HFFc6 (cell line): ENCODE data around the gene KDM2B. TPM values are rescaled to one million over a fixed set of nuclear protein-coding genes. Genes with fewer than 3 reads are reported as not detected.
A peak's percentile ranks its signal among the peaks of the same experiment; 100 is the strongest.

Source experiments
- DNase-seq: peaks from one replicate; pipeline ENCODE4 v3.0.0-alpha.2; 2018
- H3K27ac Mint-ChIP-seq: 2 replicates; pipeline ENCODE4 v1.8.0; 2020; ENCODE audit warnings: mild to moderate bottlenecking, mixed read lengths
- H3K27me3 Mint-ChIP-seq: 2 replicates; pipeline ENCODE4 v1.8.0; 2021; ENCODE audit warnings: mild to moderate bottlenecking, moderate library complexity, mixed read lengths; ENCODE audit not compliant: insufficient read depth
- H3K36me3 Mint-ChIP-seq: 2 replicates; pipeline ENCODE4 v1.8.0; 2021; ENCODE audit warnings: low read depth, mixed read lengths
- H3K4me1 Mint-ChIP-seq: 2 replicates; pipeline ENCODE4 v1.8.0; 2020; ENCODE audit warnings: low read depth, mixed read lengths
- H3K4me3 Mint-ChIP-seq: 2 replicates; pipeline ENCODE4 v1.8.0; 2020; ENCODE audit warnings: mild to moderate bottlenecking, moderate library complexity, mixed read lengths
- H3K9me3 Mint-ChIP-seq: 2 replicates; pipeline ENCODE4 v1.8.0; 2020; ENCODE audit warnings: mild to moderate bottlenecking, mixed read lengths
- CTCF ChIP-seq: fragments of 200-600 bp; sonication (generic); IDR thresholded peaks from 2 replicates; pipeline ENCODE4 v1.5.0; 2021; ENCODE audit warnings: antibody characterized with exemption, mild to moderate bottlenecking
- total RNA-seq, 6 experiments: library from RNA; stranded (reverse); fragmentation: NEBNext Ultra II Directional; extraction: Animal tissue kit (Norgen Biotek cat#: 25700); gene quantifications; 2 replicates in 1 of 6; 3 replicates in 5 of 6; pipeline ENCODE4 v1.2.3, GENCODE V29; 2021

KDM2B gene
- total RNA-seq, 6 experiments from 2014 or later, result 15.4 to 24.0 (median 21.5) TPM

GRCh38 chr12:121443911-121444841 lies 136.6 kb downstream of the KDM2B start:
- Mint-ChIP-seq H3K4me1 (peaks cover 8% of the 10 kb centered on the region; the same call in 1 of the 2 replicates), H3K4me3 (no peak overlapping the region), H3K27me3 (no peaks in the 10 kb centered on the region; the same call in 1 of the 2 replicates), H3K9me3 (no peaks in the 10 kb centered on the region), H3K36me3 (peaks cover 9% of the 10 kb centered on the region; the same call in 1 of the 2 replicates), H3K27ac (no peak overlapping the region)
- no peak for DNase-seq
- TF ChIP-seq CTCF, result no peak

- DNase-seq, result peak; percentile 74
- peak; percentile 93 for TF ChIP-seq CTCF
- Mint-ChIP-seq H3K9me3 (no peaks in the 10 kb centered on the region), H3K27ac (no peak overlapping the region), H3K27me3 (no peaks in the 10 kb centered on the region; the same call in 1 of the 2 replicates), H3K4me1 (peaks cover 8% of the 10 kb centered on the region; the same call in 1 of the 2 replicates), H3K36me3 (peaks cover 7% of the 10 kb centered on the region), H3K4me3 (no peak overlapping the region)
Observed at GRCh38 chr12:121443193-121443870, 137.5 kb downstream of the KDM2B start.

- Mint-ChIP-seq H3K27ac (no peak overlapping the region), H3K4me3 (no peak overlapping the region), H3K36me3 (peaks cover 18% of the 10 kb centered on the region), H3K27me3 (no peaks in the 10 kb centered on the region; the same call in 1 of the 2 replicates), H3K4me1 (peaks cover 8% of the 10 kb centered on the region; the same call in 1 of the 2 replicates), H3K9me3 (no peaks in the 10 kb centered on the region)
- no peak for TF ChIP-seq CTCF
- DNase-seq, result no peak
Observed at GRCh38 chr12:121442028-121442948, 138.5 kb downstream of the KDM2B start.

GRCh38 chr12:121441555-121441954 lies 139.3 kb downstream of the KDM2B start:
- peak; percentile 13; the same call in 1 of the 2 replicates for TF ChIP-seq CTCF
- no peak for DNase-seq
- peaks cover 2% of the 10 kb centered on the region for H3K27me3 Mint-ChIP-seq
- H3K9me3 Mint-ChIP-seq, result peaks cover 7% of the 10 kb centered on the region
- H3K4me3 Mint-ChIP-seq, result no peak overlapping the region
- peaks cover 25% of the 10 kb centered on the region for H3K36me3 Mint-ChIP-seq
- H3K27ac Mint-ChIP-seq, result no peak overlapping the region
- H3K4me1 Mint-ChIP-seq, result peaks cover 2% of the 10 kb centered on the region; the same call in 1 of the 2 replicates

- Mint-ChIP-seq H3K9me3 (peaks cover 13% of the 10 kb centered on the region), H3K27ac (no peak overlapping the region), H3K4me1 (no peaks in the 10 kb centered on the region), H3K36me3 (peaks cover 33% of the 10 kb centered on the region), H3K4me3 (no peak overlapping the region), H3K27me3 (peaks cover 2% of the 10 kb centered on the region)
- DNase-seq, result no peak
- no peak for TF ChIP-seq CTCF
Observed at GRCh38 chr12:121440768-121441167, 140.1 kb downstream of the KDM2B start.
